HEK293T (cell line): ENCODE data around the gene TMEM62.
A peak's percentile ranks its signal among the peaks of the same experiment; 100 is the strongest.

Source experiments
- CTCF ChIA-PET: fragments of 350-600 bp; formaldehyde crosslinking; extraction: SDS; loops from one replicate; lab custom pipeline; 2021; ENCODE audit warnings: antibody characterized with exemption, inconsistent platforms; lab: Yijun Ruan, JAX
- POLR2A ChIA-PET: fragments of 350-600 bp; formaldehyde crosslinking; extraction: SDS; loops from one replicate; lab custom pipeline; 2020; ENCODE audit warnings: antibody characterized with exemption, inconsistent platforms; lab: Yijun Ruan, JAX
- DNase-seq: peaks from one replicate; pipeline ENCODE4 v3.0.0; 2012; ENCODE audit warnings: mixed read lengths; ENCODE audit errors: extremely low spot score
- ARNT ChIP-seq: fragments of 450-650 bp; IDR thresholded peaks from 2 replicates; pipeline ENCODE4 v1.6.1; 2017; ENCODE audit warnings: mild to moderate bottlenecking
- BHLHE40 ChIP-seq: fragments of 450-650 bp; IDR thresholded peaks from 2 replicates; pipeline ENCODE4 v1.6.1; 2016; ENCODE audit warnings: mild to moderate bottlenecking, moderate library complexity, borderline replicate concordance
- CTBP1 ChIP-seq: fragments of 450-650 bp; IDR thresholded peaks from 2 replicates; pipeline ENCODE4 v1.6.1; 2016; ENCODE audit warnings: borderline replicate concordance
- ELF4 ChIP-seq: fragments of 450-650 bp; IDR thresholded peaks from 2 replicates; pipeline ENCODE4 v1.6.1; 2017; ENCODE audit warnings: antibody characterized with exemption
- FOXA1 ChIP-seq: fragments of 450-650 bp; IDR thresholded peaks from 2 replicates; pipeline ENCODE4 v1.6.1; 2016; ENCODE audit warnings: mild to moderate bottlenecking
- FOXK2 ChIP-seq: fragments of 450-650 bp; IDR thresholded peaks from 2 replicates; pipeline ENCODE4 v1.6.1; 2016; ENCODE audit warnings: mild to moderate bottlenecking
- FOXM1 ChIP-seq: fragments of 450-650 bp; IDR thresholded peaks from 2 replicates; pipeline ENCODE4 v1.6.1; 2017; ENCODE audit warnings: mild to moderate bottlenecking, borderline replicate concordance
- HDGF ChIP-seq: fragments of 450-650 bp; IDR thresholded peaks from 2 replicates; pipeline ENCODE4 v1.6.1; 2017; ENCODE audit warnings: antibody characterized with exemption, borderline replicate concordance
- L3MBTL2 ChIP-seq: fragments of 450-650 bp; conservative IDR thresholded peaks from 2 replicates; pipeline ENCODE4 v1.6.1; 2016; ENCODE audit warnings: mild to moderate bottlenecking
- LEF1 ChIP-seq: fragments of 450-650 bp; IDR thresholded peaks from 2 replicates; pipeline ENCODE4 v1.6.1; 2017; ENCODE audit warnings: mild to moderate bottlenecking, borderline replicate concordance
- NFRKB ChIP-seq: fragments of 450-650 bp; IDR thresholded peaks from 2 replicates; pipeline ENCODE4 v1.6.1; 2016; ENCODE audit warnings: mild to moderate bottlenecking, moderate library complexity
- SP1 ChIP-seq: fragments of 450-650 bp; IDR thresholded peaks from 2 replicates; pipeline ENCODE4 v1.6.1; 2017
- SUZ12 ChIP-seq: fragments of 450-650 bp; IDR thresholded peaks from 2 replicates; pipeline ENCODE4 v1.6.1; 2016; ENCODE audit warnings: mild to moderate bottlenecking
- TARDBP ChIP-seq: fragments of 450-650 bp; IDR thresholded peaks from 2 replicates; pipeline ENCODE4 v1.6.1; 2016
- ZNF384 ChIP-seq: fragments of 450-650 bp; IDR thresholded peaks from 2 replicates; pipeline ENCODE4 v1.6.1; 2016
- TF ChIP-seq, protein P1 (sequence below): fragments of 450-650 bp; IDR thresholded peaks from 2 replicates; pipeline ENCODE4 v1.6.1; 2016

Gene TMEM62

DNA sequence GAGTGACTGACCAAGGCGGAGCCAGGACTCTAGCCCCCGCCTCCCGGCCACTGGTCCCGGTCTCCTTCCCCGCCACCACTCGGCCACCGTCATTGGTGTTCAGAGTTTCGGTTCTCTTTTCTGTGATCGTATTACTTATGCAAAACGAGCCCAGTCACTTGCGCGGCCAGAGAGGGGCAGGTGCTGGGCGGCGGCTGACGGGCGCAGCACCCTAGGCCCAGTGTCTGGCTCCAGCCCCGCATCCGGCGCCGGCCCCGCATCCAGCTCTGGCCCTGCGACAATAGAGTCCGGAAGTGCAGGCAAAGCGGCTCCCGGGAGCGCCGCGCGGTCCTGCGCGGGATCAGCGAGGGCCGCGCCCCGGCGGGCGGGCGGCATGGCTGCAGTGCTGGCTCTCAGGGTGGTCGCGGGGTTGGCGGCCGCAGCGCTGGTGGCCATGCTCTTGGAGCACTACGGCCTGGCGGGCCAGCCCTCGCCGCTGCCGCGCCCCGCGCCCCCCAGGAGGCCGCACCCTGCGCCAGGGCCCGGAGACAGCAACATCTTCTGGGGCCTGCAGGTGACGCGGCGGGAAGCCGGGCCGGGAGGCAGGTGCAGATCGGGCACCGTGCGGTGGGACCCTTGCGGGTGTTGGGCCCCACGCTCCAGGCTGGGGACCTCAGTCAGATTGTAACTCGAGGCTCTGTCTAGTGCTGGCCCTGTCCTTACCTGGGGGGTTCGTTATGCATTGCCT is at the start of gene TMEM62:
Gene TMEM62, plus strand, starts transcription at position 157 of the 727 bp plus-strand sequence. Its CDS starts 217 bp downstream, at position 374.
- CTCF ChIA-PET: interaction anchor here (1.0 kb wide), 1 partner anchor 30 kb away, joined by 3 read pairs; no protein-coding TSS in a partner anchor

DNA sequence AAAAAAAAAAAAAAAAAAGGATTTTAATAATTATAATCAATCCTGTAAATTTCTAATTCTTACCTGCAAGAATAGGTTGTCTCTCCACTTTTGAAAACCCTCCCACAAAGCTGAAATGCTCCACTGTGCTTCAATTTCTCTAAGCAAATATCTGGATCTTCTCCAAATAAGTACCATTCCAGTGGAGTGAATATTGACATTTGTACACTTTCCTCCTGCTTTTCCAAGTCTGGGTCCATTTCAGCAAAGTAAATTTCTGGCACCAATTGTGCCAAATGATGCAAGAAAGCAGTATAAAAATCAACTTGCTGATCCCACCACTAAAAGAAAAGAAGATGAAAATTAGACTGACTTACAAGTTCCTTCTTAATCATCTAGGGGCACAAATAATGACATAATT is 47.5 kb upstream of the TMEM62 start:
- CTCF ChIA-PET: no interaction called here
- POLR2A ChIA-PET: no interaction called here
- TF ChIP-seq ARNT: no peak
- TF ChIP-seq TARDBP: no peak
- TF ChIP-seq, protein P1, sequence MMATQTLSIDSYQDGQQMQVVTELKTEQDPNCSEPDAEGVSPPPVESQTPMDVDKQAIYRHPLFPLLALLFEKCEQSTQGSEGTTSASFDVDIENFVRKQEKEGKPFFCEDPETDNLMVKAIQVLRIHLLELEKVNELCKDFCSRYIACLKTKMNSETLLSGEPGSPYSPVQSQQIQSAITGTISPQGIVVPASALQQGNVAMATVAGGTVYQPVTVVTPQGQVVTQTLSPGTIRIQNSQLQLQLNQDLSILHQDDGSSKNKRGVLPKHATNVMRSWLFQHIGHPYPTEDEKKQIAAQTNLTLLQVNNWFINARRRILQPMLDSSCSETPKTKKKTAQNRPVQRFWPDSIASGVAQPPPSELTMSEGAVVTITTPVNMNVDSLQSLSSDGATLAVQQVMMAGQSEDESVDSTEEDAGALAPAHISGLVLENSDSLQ: no peak
- TF ChIP-seq FOXM1: no peak
- TF ChIP-seq ELF4: no peak
- no peak for TF ChIP-seq SUZ12
- no peak for TF ChIP-seq ZNF384
- TF ChIP-seq BHLHE40: no peak
- no peak for TF ChIP-seq L3MBTL2
- no peak for TF ChIP-seq HDGF
- TF ChIP-seq FOXK2: no peak
- TF ChIP-seq SP1: no peak
- no peak for TF ChIP-seq LEF1
- no peak for TF ChIP-seq NFRKB
- TF ChIP-seq CTBP1: no peak
- DNase-seq: no peak

More for the DNA sequence above, at the start of gene TMEM62:
- TF ChIP-seq L3MBTL2: 0 out of 2 replicates have a peak, but pooled peaks have one; percentile 13
- no peak for TF ChIP-seq SUZ12
- peak; percentile 40; the same call in 1 of the 2 replicates for TF ChIP-seq ELF4
- POLR2A ChIA-PET: no interaction called here
- DNase-seq: peak; percentile 58

DNA sequence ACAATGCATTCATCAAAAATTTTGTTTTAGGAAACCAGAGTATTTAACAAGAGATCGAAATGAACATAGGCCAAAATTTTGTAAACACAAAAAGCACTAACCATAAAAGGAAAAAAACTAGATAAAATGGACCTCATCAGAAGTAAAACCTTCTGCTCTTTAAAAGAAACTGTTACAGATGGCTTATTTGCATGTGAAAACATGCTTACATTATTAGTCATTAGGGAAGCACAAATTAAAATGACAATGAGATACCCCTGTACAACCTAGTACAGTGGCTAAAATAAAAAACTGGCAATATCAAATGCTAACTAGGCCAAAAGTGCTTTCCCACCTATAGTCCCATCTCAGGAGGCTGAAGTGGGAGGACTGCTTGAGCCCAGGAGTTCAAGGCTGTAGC is 46.8 kb upstream of the TMEM62 start:
- no peak for TF ChIP-seq L3MBTL2
- no peak for TF ChIP-seq FOXA1
- TF ChIP-seq, protein P1: no peak
- no peak for TF ChIP-seq BHLHE40
- no peak for TF ChIP-seq ZNF384
- TF ChIP-seq CTBP1: no peak
- no peak for TF ChIP-seq FOXM1
- TF ChIP-seq LEF1: no peak
- no peak for TF ChIP-seq SP1
- TF ChIP-seq ELF4: no peak
- TF ChIP-seq FOXK2: no peak
- TF ChIP-seq SUZ12: no peak
- DNase-seq: no peak
- ChIA-PET CTCF (no interaction called here), POLR2A (no interaction called here)

DNA sequence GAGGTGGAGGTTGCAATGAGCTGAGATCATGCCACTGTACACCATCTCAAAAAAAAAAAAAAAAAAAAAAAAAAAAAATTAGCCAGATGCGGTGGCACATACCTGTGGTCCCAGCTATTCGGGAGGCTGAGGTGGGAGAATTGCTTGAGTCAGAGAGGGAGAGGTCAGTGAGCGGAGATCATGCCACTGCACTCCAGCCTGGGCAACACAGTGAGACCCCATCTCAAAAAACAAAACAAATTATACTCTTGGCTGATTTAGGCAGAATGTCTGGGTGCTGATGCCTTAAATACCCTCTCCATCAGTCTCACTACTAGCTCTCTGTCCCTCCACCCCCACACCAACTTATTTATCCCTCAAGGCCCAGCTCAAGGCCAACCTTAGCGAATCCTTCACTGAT is 41.5 kb upstream of the TMEM62 start:
- ChIA-PET CTCF (no interaction called here), POLR2A (no interaction called here)
- no peak for TF ChIP-seq SP1
- TF ChIP-seq, protein P1: no peak
- no peak for TF ChIP-seq BHLHE40
- no peak for TF ChIP-seq SUZ12
- TF ChIP-seq ZNF384: no peak
- TF ChIP-seq ARNT: no peak
- TF ChIP-seq FOXK2: no peak
- TF ChIP-seq HDGF: no peak
- TF ChIP-seq CTBP1: no peak
- no peak for DNase-seq

DNA sequence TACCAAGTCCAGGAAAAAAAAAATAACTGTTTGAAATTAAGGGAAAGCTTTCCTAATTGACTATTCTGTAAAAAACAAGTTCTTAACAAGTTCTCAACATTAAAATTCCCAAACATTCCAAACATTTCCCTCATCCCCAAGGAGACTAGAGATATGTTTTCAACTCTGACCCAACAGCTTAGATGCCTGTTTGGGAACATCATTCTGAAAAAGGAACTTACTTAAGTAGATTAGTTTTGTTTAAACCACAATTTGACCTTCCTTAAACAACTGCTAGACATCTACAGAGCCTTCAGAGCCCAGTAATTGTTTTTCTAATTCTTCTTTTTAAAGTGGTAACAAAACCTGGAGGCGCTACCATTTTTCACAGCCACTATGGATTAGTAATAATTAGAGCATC is 40.4 kb upstream of the TMEM62 start:
- CTCF ChIA-PET: no interaction called here
- TF ChIP-seq NFRKB: no peak
- no peak for TF ChIP-seq CTBP1
- TF ChIP-seq HDGF: no peak
- no peak for TF ChIP-seq LEF1
- TF ChIP-seq BHLHE40: no peak
- no peak for TF ChIP-seq SP1
- TF ChIP-seq L3MBTL2: no peak
- TF ChIP-seq FOXA1: no peak
- no peak for TF ChIP-seq TARDBP
- no peak for TF ChIP-seq SUZ12
- no peak for TF ChIP-seq FOXK2
- TF ChIP-seq, protein P1: no peak
- TF ChIP-seq ELF4: no peak
- no peak for TF ChIP-seq ARNT
- TF ChIP-seq FOXM1: no peak
- no peak for TF ChIP-seq ZNF384

More for the DNA sequence above, 40.4 kb upstream of the TMEM62 start:
- POLR2A ChIA-PET: no interaction called here
- DNase-seq: no peak
